SK-N-SH treated with all-trans-retinoic acid at 6 μM for 48 hours (cell line): ENCODE data around the gene TANGO6.

Source experiments
- ARNTL ChIP-seq: fragments of 450-650 bp; formaldehyde crosslinking; IDR thresholded peaks from 2 replicates; pipeline ENCODE4 v1.5.0; 2020; ENCODE audit warnings: low read depth, mild to moderate bottlenecking, moderate library complexity, borderline replicate concordance
- CREB5 ChIP-seq: fragments of 250-450 bp; sonication (Bioruptor Pico); IDR thresholded peaks from 2 replicates; pipeline ENCODE4 v1.5.1; 2020; ENCODE audit warnings: low read depth, mild to moderate bottlenecking, moderate library complexity
- CSRNP3 ChIP-seq: fragments of 250-450 bp; sonication (Bioruptor Pico); IDR thresholded peaks from 2 replicates; pipeline ENCODE4 v1.5.1; 2021; ENCODE audit warnings: mild to moderate bottlenecking, moderate library complexity
- PATZ1 ChIP-seq: fragments of 250-450 bp; sonication (Bioruptor Pico); IDR thresholded peaks from 2 replicates; pipeline ENCODE4 v1.8.0; 2020; ENCODE audit warnings: mild to moderate bottlenecking, moderate library complexity, borderline replicate concordance
- POU6F1 ChIP-seq: fragments of 250-450 bp; sonication (Bioruptor Pico); IDR thresholded peaks from 2 replicates; pipeline ENCODE4 v1.8.0; 2021; ENCODE audit warnings: low read depth, mild to moderate bottlenecking, moderate library complexity, borderline replicate concordance
- RARB ChIP-seq: fragments of 250-450 bp; sonication (Bioruptor Pico); IDR thresholded peaks from 2 replicates; pipeline ENCODE4 v1.8.0; 2021; ENCODE audit warnings: mild to moderate bottlenecking, moderate library complexity
- TCF4 ChIP-seq: fragments of 250-450 bp; sonication (Bioruptor Pico); IDR thresholded peaks from 2 replicates; pipeline ENCODE4 v1.8.0; 2021; ENCODE audit warnings: mild to moderate bottlenecking, moderate library complexity, borderline replicate concordance
- TOX ChIP-seq: fragments of 250-450 bp; sonication (Bioruptor Pico); IDR thresholded peaks from 2 replicates; pipeline ENCODE4 v1.8.0; 2021; ENCODE audit warnings: mild to moderate bottlenecking, moderate library complexity, borderline replicate concordance
- ZFP3 ChIP-seq: fragments of 250-450 bp; sonication (Bioruptor Pico); IDR thresholded peaks from 2 replicates; pipeline ENCODE4 v1.5.0; 2020; ENCODE audit warnings: mild to moderate bottlenecking, moderate library complexity
- ZFP30 ChIP-seq: fragments of 450-650 bp; formaldehyde crosslinking; IDR thresholded peaks from 2 replicates; pipeline ENCODE4 v1.5.0; 2022; ENCODE audit warnings: mild to moderate bottlenecking, moderate library complexity
- ZNF565 ChIP-seq: fragments of 450-650 bp; formaldehyde crosslinking; conservative IDR thresholded peaks from 2 replicates; pipeline ENCODE4 v1.5.0; 2020; ENCODE audit warnings: low read depth, mild to moderate bottlenecking, moderate library complexity
- ZNF70 ChIP-seq: fragments of 450-650 bp; formaldehyde crosslinking; IDR thresholded peaks from 2 replicates; pipeline ENCODE4 v1.5.0; 2020; ENCODE audit warnings: mild to moderate bottlenecking, moderate library complexity

GRCh38 chr16:69132424-69133252 is 289.3 kb downstream of the TANGO6 start, which contains the start of the genes CHTF8 and UTP4:
- TF ChIP-seq TOX (CRISPR knock-in tag) (no peak), PATZ1 (CRISPR knock-in tag) (no peak), POU6F1 (CRISPR knock-in tag) (no peak), ARNTL (CRISPR knock-in tag) (no peak), TCF4 (CRISPR knock-in tag) (no peak), RARB (CRISPR knock-in tag) (no peak), ZNF70 (CRISPR knock-in tag) (no peak), ZFP3 (CRISPR knock-in tag) (no peak), CREB5 (CRISPR knock-in tag) (no peak), ZFP30 (CRISPR knock-in tag) (no peak), ZNF565 (CRISPR knock-in tag) (no peak), CSRNP3 (CRISPR knock-in tag) (no peak)
